HepG2 (cell line): ENCODE results near the gene OSBPL2. TPM values are rescaled to one million over a fixed set of nuclear protein-coding genes. Genes with fewer than 3 reads are reported as not detected.

Source experiments
- ATAD3A ChIP-seq: sonication (generic); formaldehyde crosslinking; IDR thresholded peaks from 2 replicates; pipeline ENCODE4 v1.4.0; 2020; ENCODE audit warnings: missing genetic modification reagents
- EEA1 ChIP-seq: sonication (generic); formaldehyde crosslinking; IDR thresholded peaks from 2 replicates; pipeline ENCODE4 v1.5.1; 2020; ENCODE audit warnings: mild to moderate bottlenecking, missing genetic modification reagents, borderline replicate concordance
- HNF4A ChIP-seq: sonication (generic); formaldehyde crosslinking; IDR thresholded peaks from 2 replicates; pipeline ENCODE4 v1.4.0; 2020; ENCODE audit warnings: missing genetic modification reagents
- MXD4 ChIP-seq: IDR thresholded peaks from 2 replicates; pipeline ENCODE4 v1.6.1; 2016; ENCODE audit warnings: mild to moderate bottlenecking, missing biosample characterization, missing genetic modification reagents
- SNAPC2 ChIP-seq: sonication (generic); formaldehyde crosslinking; IDR thresholded peaks from 2 replicates; pipeline ENCODE4 v1.8.1; 2022; ENCODE audit warnings: mild to moderate bottlenecking, missing genetic modification reagents
- ZFYVE20 ChIP-seq: sonication (generic); formaldehyde crosslinking; IDR thresholded peaks from 2 replicates; pipeline ENCODE4 v1.8.0; 2023; ENCODE audit warnings: low read depth, mild to moderate bottlenecking, moderate library complexity, missing genetic modification reagents, borderline replicate concordance
- polyA plus RNA-seq, 8 experiments: library from polyadenylated mRNA; depleted of rRNA in 3 of 8; stranded (reverse) in 7 of 8; unstranded in 1 of 8; fragments of >200 nt; fragmentation: Illumina TruSeq in 4 of 8; extraction: Trizol in 4 of 8; gene quantifications; 2 replicates each; pipeline versions ENCODE4 v1.2.1 to v1.2.3, GENCODE V29; 2011 to 2016; ENCODE audit warnings: low read depth in 4 of 8, missing spikeins in 1 of 8, mixed read lengths in 1 of 8; ENCODE audit not compliant: insufficient read depth in 1 of 8
- total RNA-seq, 5 experiments: library from RNA; depleted of rRNA; stranded (reverse); fragments of >200 nt; fragmentation: Illumina TruSeq; extraction: Trizol; gene quantifications; 2 replicates each; pipeline ENCODE4 v1.2.3, GENCODE V29; 2016; ENCODE audit warnings: low read depth in 1 of 5
- TF ChIP-seq, protein P1 (sequence below): sonication (generic); formaldehyde crosslinking; conservative IDR thresholded peaks from 2 replicates; pipeline ENCODE4 v1.8.0; 2022; ENCODE audit warnings: low read depth, missing genetic modification reagents
- TF ChIP-seq, protein P2 (sequence below): sonication (generic); formaldehyde crosslinking; IDR thresholded peaks from 2 replicates; pipeline ENCODE4 v1.8.0; 2022; ENCODE audit warnings: mild to moderate bottlenecking, missing genetic modification reagents
- TF ChIP-seq, protein P3 (sequence below): IDR thresholded peaks from 2 replicates; pipeline ENCODE4 v1.6.1; 2016
- TF ChIP-seq, protein P4 (sequence below): sonication (generic); formaldehyde crosslinking; IDR thresholded peaks from 2 replicates; pipeline ENCODE4 v1.8.0; 2022; ENCODE audit warnings: missing genetic modification reagents, mild to moderate bottlenecking, borderline replicate concordance
- TF ChIP-seq, protein P5 (sequence below): sonication (generic); formaldehyde crosslinking; IDR thresholded peaks from 2 replicates; pipeline ENCODE4 v1.4.0; 2020; ENCODE audit warnings: missing genetic modification reagents, mild to moderate bottlenecking, borderline replicate concordance
- TF ChIP-seq, protein P6 (sequence below): sonication (generic); formaldehyde crosslinking; IDR thresholded peaks from 2 replicates; pipeline ENCODE4 v1.9.0; 2021; ENCODE audit warnings: missing genetic modification reagents, borderline replicate concordance
- TF ChIP-seq, protein P7 (sequence below): sonication (generic); formaldehyde crosslinking; conservative IDR thresholded peaks from 2 replicates; pipeline ENCODE4 v1.8.1; 2023; ENCODE audit warnings: missing genetic modification reagents

The OSBPL2 gene
- total and polyA plus RNA-seq, 2 of the 13 experiments (the other 11 are each of a cell fraction or from before 2014, with no cell fraction given), result 18.5 to 37.4 TPM

DNA sequence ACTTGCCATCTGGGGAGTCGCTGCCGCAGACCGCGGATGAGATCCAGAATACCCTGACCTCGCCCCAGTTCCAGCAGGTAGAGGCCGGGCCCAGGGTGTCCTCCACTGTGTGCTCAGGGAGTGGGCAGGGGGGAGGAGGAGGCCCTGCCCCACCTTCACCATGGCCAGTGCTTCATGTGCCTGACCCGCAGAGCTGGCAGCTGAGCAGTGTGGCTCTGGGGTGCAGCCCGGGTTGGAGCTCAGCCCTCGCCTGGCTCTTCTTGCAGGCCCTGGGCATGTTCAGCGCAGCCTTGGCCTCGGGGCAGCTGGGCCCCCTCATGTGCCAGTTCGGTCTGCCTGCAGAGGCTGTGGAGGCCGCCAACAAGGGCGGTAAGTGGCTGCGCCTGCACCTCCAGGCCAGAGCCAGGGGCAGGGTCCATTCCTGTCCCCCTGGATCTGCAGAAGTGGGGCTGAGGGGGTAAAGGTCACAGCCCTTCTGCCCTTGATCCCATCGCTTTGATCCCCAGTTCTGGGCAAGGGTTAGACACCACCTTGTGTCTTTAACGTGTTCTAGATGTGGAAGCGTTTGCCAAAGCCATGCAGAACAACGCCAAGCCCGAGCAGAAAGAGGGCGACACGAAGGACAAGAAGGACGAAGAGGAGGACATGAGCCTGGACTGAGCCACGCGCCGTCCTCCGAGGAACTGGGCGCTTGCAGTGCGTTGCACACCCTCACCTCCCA is 69.9 kb downstream of the OSBPL2 start (continued):
- TF ChIP-seq, protein P1, sequence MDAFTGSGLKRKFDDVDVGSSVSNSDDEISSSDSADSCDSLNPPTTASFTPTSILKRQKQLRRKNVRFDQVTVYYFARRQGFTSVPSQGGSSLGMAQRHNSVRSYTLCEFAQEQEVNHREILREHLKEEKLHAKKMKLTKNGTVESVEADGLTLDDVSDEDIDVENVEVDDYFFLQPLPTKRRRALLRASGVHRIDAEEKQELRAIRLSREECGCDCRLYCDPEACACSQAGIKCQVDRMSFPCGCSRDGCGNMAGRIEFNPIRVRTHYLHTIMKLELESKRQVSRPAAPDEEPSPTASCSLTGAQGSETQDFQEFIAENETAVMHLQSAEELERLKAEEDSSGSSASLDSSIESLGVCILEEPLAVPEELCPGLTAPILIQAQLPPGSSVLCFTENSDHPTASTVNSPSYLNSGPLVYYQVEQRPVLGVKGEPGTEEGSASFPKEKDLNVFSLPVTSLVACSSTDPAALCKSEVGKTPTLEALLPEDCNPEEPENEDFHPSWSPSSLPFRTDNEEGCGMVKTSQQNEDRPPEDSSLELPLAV (CRISPR knock-in tag), result no peak
- TF ChIP-seq, protein P2, sequence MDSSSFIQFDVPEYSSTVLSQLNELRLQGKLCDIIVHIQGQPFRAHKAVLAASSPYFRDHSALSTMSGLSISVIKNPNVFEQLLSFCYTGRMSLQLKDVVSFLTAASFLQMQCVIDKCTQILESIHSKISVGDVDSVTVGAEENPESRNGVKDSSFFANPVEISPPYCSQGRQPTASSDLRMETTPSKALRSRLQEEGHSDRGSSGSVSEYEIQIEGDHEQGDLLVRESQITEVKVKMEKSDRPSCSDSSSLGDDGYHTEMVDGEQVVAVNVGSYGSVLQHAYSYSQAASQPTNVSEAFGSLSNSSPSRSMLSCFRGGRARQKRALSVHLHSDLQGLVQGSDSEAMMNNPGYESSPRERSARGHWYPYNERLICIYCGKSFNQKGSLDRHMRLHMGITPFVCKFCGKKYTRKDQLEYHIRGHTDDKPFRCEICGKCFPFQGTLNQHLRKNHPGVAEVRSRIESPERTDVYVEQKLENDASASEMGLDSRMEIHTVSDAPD (CRISPR knock-in tag), result 0 out of 2 replicates have a peak, but pooled peaks have one; percentile 44
- TF ChIP-seq SNAPC2 (CRISPR knock-in tag), result 0 out of 2 replicates have a peak, but pooled peaks have one; percentile 27
- TF ChIP-seq ZFYVE20 (CRISPR knock-in tag), result no peak
- TF ChIP-seq, protein P3, sequence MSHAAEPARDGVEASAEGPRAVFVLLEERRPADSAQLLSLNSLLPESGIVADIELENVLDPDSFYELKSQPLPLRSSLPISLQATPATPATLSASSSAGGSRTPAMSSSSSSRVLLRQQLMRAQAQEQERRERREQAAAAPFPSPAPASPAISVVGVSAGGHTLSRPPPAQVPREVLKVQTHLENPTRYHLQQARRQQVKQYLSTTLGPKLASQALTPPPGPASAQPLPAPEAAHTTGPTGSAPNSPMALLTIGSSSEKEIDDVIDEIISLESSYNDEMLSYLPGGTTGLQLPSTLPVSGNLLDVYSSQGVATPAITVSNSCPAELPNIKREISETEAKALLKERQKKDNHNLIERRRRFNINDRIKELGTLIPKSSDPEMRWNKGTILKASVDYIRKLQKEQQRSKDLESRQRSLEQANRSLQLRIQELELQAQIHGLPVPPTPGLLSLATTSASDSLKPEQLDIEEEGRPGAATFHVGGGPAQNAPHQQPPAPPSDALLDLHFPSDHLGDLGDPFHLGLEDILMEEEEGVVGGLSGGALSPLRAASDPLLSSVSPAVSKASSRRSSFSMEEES, result no peak
- TF ChIP-seq MXD4 (CRISPR knock-in tag), result no peak
- TF ChIP-seq, protein P4, sequence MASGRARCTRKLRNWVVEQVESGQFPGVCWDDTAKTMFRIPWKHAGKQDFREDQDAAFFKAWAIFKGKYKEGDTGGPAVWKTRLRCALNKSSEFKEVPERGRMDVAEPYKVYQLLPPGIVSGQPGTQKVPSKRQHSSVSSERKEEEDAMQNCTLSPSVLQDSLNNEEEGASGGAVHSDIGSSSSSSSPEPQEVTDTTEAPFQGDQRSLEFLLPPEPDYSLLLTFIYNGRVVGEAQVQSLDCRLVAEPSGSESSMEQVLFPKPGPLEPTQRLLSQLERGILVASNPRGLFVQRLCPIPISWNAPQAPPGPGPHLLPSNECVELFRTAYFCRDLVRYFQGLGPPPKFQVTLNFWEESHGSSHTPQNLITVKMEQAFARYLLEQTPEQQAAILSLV (CRISPR knock-in tag), result 0 out of 2 replicates have a peak, but pooled peaks have one; percentile 48
- TF ChIP-seq EEA1 (CRISPR knock-in tag), result peak; percentile 40; the same call in 1 of the 2 replicates
- 0 out of 2 replicates have a peak, but pooled peaks have one; percentile 46 for TF ChIP-seq ATAD3A (CRISPR knock-in tag)
- peak; percentile 41; the same call in 1 of the 2 replicates for TF ChIP-seq HNF4A (CRISPR knock-in tag)
- TF ChIP-seq, protein P5, sequence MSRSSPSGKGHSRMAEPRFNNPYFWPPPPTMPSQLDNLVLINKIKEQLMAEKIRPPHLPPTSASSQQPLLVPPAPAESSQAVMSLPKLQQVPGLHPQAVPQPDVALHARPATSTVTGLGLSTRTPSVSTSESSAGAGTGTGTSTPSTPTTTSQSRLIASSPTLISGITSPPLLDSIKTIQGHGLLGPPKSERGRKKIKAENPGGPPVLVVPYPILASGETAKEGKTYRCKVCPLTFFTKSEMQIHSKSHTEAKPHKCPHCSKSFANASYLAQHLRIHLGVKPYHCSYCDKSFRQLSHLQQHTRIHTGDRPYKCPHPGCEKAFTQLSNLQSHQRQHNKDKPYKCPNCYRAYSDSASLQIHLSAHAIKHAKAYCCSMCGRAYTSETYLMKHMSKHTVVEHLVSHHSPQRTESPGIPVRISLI (CRISPR knock-in tag), result no peak
- TF ChIP-seq, protein P6, sequence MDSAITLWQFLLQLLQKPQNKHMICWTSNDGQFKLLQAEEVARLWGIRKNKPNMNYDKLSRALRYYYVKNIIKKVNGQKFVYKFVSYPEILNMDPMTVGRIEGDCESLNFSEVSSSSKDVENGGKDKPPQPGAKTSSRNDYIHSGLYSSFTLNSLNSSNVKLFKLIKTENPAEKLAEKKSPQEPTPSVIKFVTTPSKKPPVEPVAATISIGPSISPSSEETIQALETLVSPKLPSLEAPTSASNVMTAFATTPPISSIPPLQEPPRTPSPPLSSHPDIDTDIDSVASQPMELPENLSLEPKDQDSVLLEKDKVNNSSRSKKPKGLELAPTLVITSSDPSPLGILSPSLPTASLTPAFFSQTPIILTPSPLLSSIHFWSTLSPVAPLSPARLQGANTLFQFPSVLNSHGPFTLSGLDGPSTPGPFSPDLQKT (CRISPR knock-in tag), result no peak
- TF ChIP-seq, protein P7, sequence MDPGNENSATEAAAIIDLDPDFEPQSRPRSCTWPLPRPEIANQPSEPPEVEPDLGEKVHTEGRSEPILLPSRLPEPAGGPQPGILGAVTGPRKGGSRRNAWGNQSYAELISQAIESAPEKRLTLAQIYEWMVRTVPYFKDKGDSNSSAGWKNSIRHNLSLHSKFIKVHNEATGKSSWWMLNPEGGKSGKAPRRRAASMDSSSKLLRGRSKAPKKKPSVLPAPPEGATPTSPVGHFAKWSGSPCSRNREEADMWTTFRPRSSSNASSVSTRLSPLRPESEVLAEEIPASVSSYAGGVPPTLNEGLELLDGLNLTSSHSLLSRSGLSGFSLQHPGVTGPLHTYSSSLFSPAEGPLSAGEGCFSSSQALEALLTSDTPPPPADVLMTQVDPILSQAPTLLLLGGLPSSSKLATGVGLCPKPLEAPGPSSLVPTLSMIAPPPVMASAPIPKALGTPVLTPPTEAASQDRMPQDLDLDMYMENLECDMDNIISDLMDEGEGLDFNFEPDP (CRISPR knock-in tag), result no peak
